Fibroblast of upper back skin (primary cell): ENCODE results near the gene XIST.
"Not testable (repeated sequence)": the region's sequence is repeated elsewhere in the genome, so short reads cannot be mapped to it uniquely, and the experiment has no call there.

Experiments
- DNase-seq: peaks from one replicate; pipeline ENCODE4 v3.0.0-alpha.2; 2013

XIST gene

GRCh38 chrX:73852467-73852866 lies at the start of gene XIST:
TSS of gene XIST (minus strand) at chrX:73852714.
- DNase-seq = no peak

- not testable (repeated sequence) for DNase-seq
Measured at GRCh38 chrX:73898315-73898714, 45.8 kb upstream of the XIST start.

- DNase-seq = not testable (repeated sequence)
Measured at GRCh38 chrX:73892515-73893090, 40.1 kb upstream of the XIST start.

GRCh38 chrX:73882260-73882659 lies 29.7 kb upstream of the XIST start:
- DNase-seq = not testable (repeated sequence)

GRCh38 chrX:73877687-73878086 lies 25.2 kb upstream of the XIST start:
- DNase-seq = peak; percentile 1

- no peak for DNase-seq
Measured at GRCh38 chrX:73876911-73877310, 24.4 kb upstream of the XIST start.

- DNase-seq = no peak
Measured at GRCh38 chrX:73868916-73869315, 16.4 kb upstream of the XIST start.

GRCh38 chrX:73867144-73867543 lies 14.6 kb upstream of the XIST start:
- DNase-seq = no peak

- DNase-seq = no peak
Measured at GRCh38 chrX:73863852-73864251, 11.3 kb upstream of the XIST start.

GRCh38 chrX:73863268-73863667 lies 10.8 kb upstream of the XIST start:
- no peak for DNase-seq

- no peak for DNase-seq
Measured at GRCh38 chrX:73859622-73860021, 7.1 kb upstream of the XIST start.

- DNase-seq = peak; percentile 65
Measured at GRCh38 chrX:73855546-73855945, 3.0 kb upstream of the XIST start.

- DNase-seq = no peak
Measured at GRCh38 chrX:73852022-73852421, 492 bp downstream of the XIST start.

GRCh38 chrX:73851014-73852009 lies 1.2 kb downstream of the XIST start:
- no peak for DNase-seq

GRCh38 chrX:73850124-73851013 lies 2.1 kb downstream of the XIST start:
- DNase-seq = peak; percentile 8

- no peak for DNase-seq
Measured at GRCh38 chrX:73849073-73849472, 3.4 kb downstream of the XIST start.

- no peak for DNase-seq
Measured at GRCh38 chrX:73847991-73848390, 4.5 kb downstream of the XIST start.

- no peak for DNase-seq
Measured at GRCh38 chrX:73847100-73847499, 5.4 kb downstream of the XIST start.

GRCh38 chrX:73842541-73843234 lies 9.8 kb downstream of the XIST start:
- DNase-seq = no peak

- no peak for DNase-seq
Measured at GRCh38 chrX:73841337-73841736, 11.2 kb downstream of the XIST start.

GRCh38 chrX:73840120-73840924 lies 12.2 kb downstream of the XIST start:
- DNase-seq = no peak

- DNase-seq = no peak
Measured at GRCh38 chrX:73839152-73839551, 13.4 kb downstream of the XIST start.
